ENCODE data around the gene CRTC3. TPM values are rescaled to one million over a fixed set of nuclear protein-coding genes. Genes with fewer than 3 reads are reported as not detected.

CRTC3 gene
- total RNA-seq, 1 experiment from 2014 or later, result 35.3 TPM

DNA sequence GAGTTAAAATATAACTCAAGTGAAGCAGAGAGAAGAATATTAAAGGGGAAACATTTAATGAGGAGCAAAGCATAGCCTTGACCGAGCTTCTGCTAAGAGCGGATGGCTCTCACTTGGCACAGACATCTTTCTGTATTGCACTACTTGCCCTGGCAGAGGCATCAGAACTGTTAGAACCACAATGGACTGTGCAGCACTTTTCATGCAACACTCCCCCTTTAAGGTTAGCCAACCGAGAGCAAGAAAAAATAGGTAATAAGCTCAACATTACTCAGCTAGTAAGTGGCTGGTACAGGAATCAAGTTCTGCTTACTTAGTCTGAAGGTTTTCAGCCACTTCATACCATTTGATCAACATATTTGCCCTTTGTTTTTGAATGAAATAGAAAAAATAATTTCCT is 33.7 kb downstream of the CRTC3 start:
- CTCF ChIA-PET, result no interaction called here
- H3K27me3 ChIP-seq (replicated peaks; ENCODE audit: insufficient read depth, low read depth, low read length, poor library complexity), result no peaks in the 10 kb centered on the region
- no TSS peak for BruUV-seq (replicated peaks)
- H3K27ac ChIP-seq (ENCODE audit: low read depth, low read length, poor library complexity, severe bottlenecking), result no peak overlapping the region
- TF ChIP-seq, protein P1, sequence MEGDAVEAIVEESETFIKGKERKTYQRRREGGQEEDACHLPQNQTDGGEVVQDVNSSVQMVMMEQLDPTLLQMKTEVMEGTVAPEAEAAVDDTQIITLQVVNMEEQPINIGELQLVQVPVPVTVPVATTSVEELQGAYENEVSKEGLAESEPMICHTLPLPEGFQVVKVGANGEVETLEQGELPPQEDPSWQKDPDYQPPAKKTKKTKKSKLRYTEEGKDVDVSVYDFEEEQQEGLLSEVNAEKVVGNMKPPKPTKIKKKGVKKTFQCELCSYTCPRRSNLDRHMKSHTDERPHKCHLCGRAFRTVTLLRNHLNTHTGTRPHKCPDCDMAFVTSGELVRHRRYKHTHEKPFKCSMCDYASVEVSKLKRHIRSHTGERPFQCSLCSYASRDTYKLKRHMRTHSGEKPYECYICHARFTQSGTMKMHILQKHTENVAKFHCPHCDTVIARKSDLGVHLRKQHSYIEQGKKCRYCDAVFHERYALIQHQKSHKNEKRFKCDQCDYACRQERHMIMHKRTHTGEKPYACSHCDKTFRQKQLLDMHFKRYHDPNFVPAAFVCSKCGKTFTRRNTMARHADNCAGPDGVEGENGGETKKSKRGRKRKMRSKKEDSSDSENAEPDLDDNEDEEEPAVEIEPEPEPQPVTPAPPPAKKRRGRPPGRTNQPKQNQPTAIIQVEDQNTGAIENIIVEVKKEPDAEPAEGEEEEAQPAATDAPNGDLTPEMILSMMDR (conservative IDR thresholded peaks at IDR 0.05; ENCODE audit: low read depth, low read length), result no peak
- TF ChIP-seq EZH2 (IDR thresholded peaks at IDR 0.05; ENCODE audit: borderline replicate concordance, low read depth, low read length, poor library complexity, severe bottlenecking), result no peak
- peaks cover 8% of the 10 kb centered on the region for H3K9me3 ChIP-seq (ENCODE audit: low read depth, low read length, poor library complexity, severe bottlenecking)
- no peak for DNase-seq (ENCODE audit: low spot score)
- intact Hi-C loops (cut with micrococcal nuclease; ENCODE audit: unreplicated experiment), result no loop called here
- H3K36me3 ChIP-seq (ENCODE audit: insufficient read depth, low read length, poor library complexity, severe bottlenecking), result no peaks in the 10 kb centered on the region
- H3K4me3 ChIP-seq (ENCODE audit: low read depth, low read length, poor library complexity, severe bottlenecking), result no peak overlapping the region
- peaks cover 24% of the 10 kb centered on the region for H3K4me1 ChIP-seq (ENCODE audit: insufficient read depth, low read length, poor library complexity, severe bottlenecking)
- POLR2A ChIA-PET (ENCODE audit: low non-redundant PET), result no interaction called here

DNA sequence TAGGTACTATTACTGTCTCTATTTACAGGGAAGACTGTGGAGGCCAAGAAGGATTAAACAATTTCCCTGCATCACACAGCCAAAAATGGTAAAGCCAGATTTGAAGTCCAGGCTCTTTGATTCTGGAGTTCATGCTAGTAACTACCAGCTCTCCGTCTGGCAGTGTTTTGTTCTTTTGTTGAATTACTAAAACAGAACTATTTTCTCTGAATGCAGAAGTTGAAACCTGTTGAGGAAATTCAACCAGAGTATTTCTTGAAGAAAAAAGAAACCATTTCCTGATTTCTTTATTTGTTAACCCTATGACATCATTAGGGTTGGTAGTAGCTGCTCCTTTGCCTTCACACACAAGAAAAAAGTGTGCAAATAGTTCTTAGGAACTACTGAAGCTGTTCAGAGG is 34.3 kb downstream of the CRTC3 start:
- no peak overlapping the region for H3K4me3 ChIP-seq (ENCODE audit: low read depth, low read length, poor library complexity, severe bottlenecking)
- no peaks in the 10 kb centered on the region for H3K36me3 ChIP-seq (ENCODE audit: insufficient read depth, low read length, poor library complexity, severe bottlenecking)
- no peak for DNase-seq (ENCODE audit: low spot score)
- ChIA-PET CTCF (no interaction called here), POLR2A (ENCODE audit: low non-redundant PET) (no interaction called here)
- BruUV-seq (replicated peaks), result no TSS peak
- no peak overlapping the region for H3K27ac ChIP-seq (ENCODE audit: low read depth, low read length, poor library complexity, severe bottlenecking)
- H3K27me3 ChIP-seq (replicated peaks; ENCODE audit: insufficient read depth, low read depth, low read length, poor library complexity), result no peaks in the 10 kb centered on the region
- intact Hi-C loops (cut with micrococcal nuclease; ENCODE audit: unreplicated experiment), result no loop called here
- no peak for TF ChIP-seq EZH2 (IDR thresholded peaks at IDR 0.05; ENCODE audit: borderline replicate concordance, low read depth, low read length, poor library complexity, severe bottlenecking)
- TF ChIP-seq, protein P1 (conservative IDR thresholded peaks at IDR 0.05; ENCODE audit: low read depth, low read length), result no peak
- H3K4me1 ChIP-seq (ENCODE audit: insufficient read depth, low read length, poor library complexity, severe bottlenecking), result peaks cover 24% of the 10 kb centered on the region
- peaks cover 8% of the 10 kb centered on the region for H3K9me3 ChIP-seq (ENCODE audit: low read depth, low read length, poor library complexity, severe bottlenecking)

DNA sequence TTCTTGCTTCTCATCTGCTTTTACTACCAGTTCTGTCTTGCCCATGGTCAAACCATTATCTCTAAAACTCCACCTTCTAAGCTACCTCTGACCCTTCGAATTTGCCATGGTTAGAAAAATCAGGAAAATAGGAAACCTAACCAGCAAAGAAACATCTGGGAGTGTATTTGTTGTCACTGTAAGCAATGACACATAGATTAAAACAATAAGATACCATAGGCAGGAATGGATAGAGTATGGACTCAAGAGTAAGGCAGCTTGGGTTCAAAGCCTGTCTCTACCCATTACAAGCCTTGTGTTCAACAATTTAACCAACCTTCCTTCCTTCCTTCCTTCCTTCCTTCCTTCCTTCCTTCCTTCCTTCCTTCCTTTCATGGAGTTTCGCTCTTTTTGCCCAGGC is 34.9 kb downstream of the CRTC3 start:
- Histone ChIP-seq H3K36me3 (ENCODE audit: insufficient read depth, low read length, poor library complexity, severe bottlenecking) (no peaks in the 10 kb centered on the region), H3K4me3 (ENCODE audit: low read depth, low read length, poor library complexity, severe bottlenecking) (no peak overlapping the region), H3K27ac (ENCODE audit: low read depth, low read length, poor library complexity, severe bottlenecking) (no peak overlapping the region), H3K27me3 (replicated peaks; ENCODE audit: insufficient read depth, low read depth, low read length, poor library complexity) (no peaks in the 10 kb centered on the region), H3K9me3 (ENCODE audit: low read depth, low read length, poor library complexity, severe bottlenecking) (peaks cover 8% of the 10 kb centered on the region), H3K4me1 (ENCODE audit: insufficient read depth, low read length, poor library complexity, severe bottlenecking) (peaks cover 24% of the 10 kb centered on the region)
- TF ChIP-seq EZH2 (IDR thresholded peaks at IDR 0.05; ENCODE audit: borderline replicate concordance, low read depth, low read length, poor library complexity, severe bottlenecking), result no peak
- TF ChIP-seq, protein P1 (conservative IDR thresholded peaks at IDR 0.05; ENCODE audit: low read depth, low read length), result no peak
- CTCF ChIA-PET, result no interaction called here
- no peak for DNase-seq (ENCODE audit: low spot score)
- intact Hi-C loops (cut with micrococcal nuclease; ENCODE audit: unreplicated experiment), result no loop called here
- no TSS peak for BruUV-seq (replicated peaks)
- POLR2A ChIA-PET (ENCODE audit: low non-redundant PET), result no interaction called here

Measured in A673 (cell line).